ENCODE data around the gene NBAS. TPM values are rescaled to one million over a fixed set of nuclear protein-coding genes. Genes with fewer than 3 reads are reported as not detected.

The NBAS gene
- total and polyA plus RNA-seq, 2 of the 13 experiments (the other 11 are each of a cell fraction or from before 2014, with no cell fraction given): 33.6 to 58.7 TPM

GRCh38 chr2:15506229-15506819, 54.8 kb downstream of the NBAS start:
- no TSS peak for BruUV-seq (replicated peaks)
- TF ChIP-seq IRF1 (CRISPR knock-in tag; IDR thresholded peaks at IDR 0.05; ENCODE audit: low read depth) (no peak), MXI1 (IDR thresholded peaks at IDR 0.05; ENCODE audit: borderline replicate concordance, low read depth, low read length) (no peak), ZBTB10 (CRISPR knock-in tag; IDR thresholded peaks at IDR 0.05; ENCODE audit: borderline replicate concordance) (no peak), IRF9 (CRISPR knock-in tag; IDR thresholded peaks at IDR 0.05; ENCODE audit: borderline replicate concordance) (no peak), CHCHD3 (CRISPR knock-in tag; IDR thresholded peaks at IDR 0.05) (no peak), ZNF230 (CRISPR knock-in tag; IDR thresholded peaks at IDR 0.05) (no peak), REST (IDR thresholded peaks at IDR 0.05; ENCODE audit: borderline replicate concordance in 1 of 2, low read depth in 1 of 2, low read length in 2 of 2) (no peak), HINFP (CRISPR knock-in tag; IDR thresholded peaks at IDR 0.05; ENCODE audit: low read depth) (no peak), DDIT3 (CRISPR knock-in tag; IDR thresholded peaks at IDR 0.05) (no peak), MAFK (conservative IDR thresholded peaks at IDR 0.05 in 1 of 2, IDR thresholded peaks at IDR 0.05 in 1 of 2; ENCODE audit: low read length in 2 of 2) (peak; percentile 59 to 78), MBNL3 (CRISPR knock-in tag; conservative IDR thresholded peaks at IDR 0.05) (no peak), IKZF4 (CRISPR knock-in tag; IDR thresholded peaks at IDR 0.05; ENCODE audit: borderline replicate concordance, low read depth, not compliant biosample characterization) (no peak), MAFF (IDR thresholded peaks at IDR 0.05; ENCODE audit: low read depth, low read length) (peak; percentile 78)

More at GRCh38 chr2:15506229-15506819, 54.8 kb downstream of the NBAS start:
- Histone ChIP-seq H3K79me2 (ENCODE audit: insufficient read depth, low read length) (no peaks in the 10 kb centered on the region), H3K27ac (ENCODE audit: extremely low read length, insufficient read depth, low read length) (no peak overlapping the region), H3K36me3 (replicated peaks in 1 of 2; ENCODE audit: control insufficient read depth in 1 of 2, insufficient read depth in 2 of 2, low read length in 2 of 2) (peaks cover 12 to 57% of the 10 kb centered on the region in 2 experiments), H3K4me1 (ENCODE audit: insufficient read depth, low read length) (no peaks in the 10 kb centered on the region), H4K20me1 (ENCODE audit: insufficient read depth, low read length) (no peaks in the 10 kb centered on the region), H3K4me3 (replicated peaks in 1 of 3; ENCODE audit: insufficient read depth in 1 of 3, low read depth in 2 of 3, low read length in 3 of 3) (no peak overlapping the region), H2AFZ (ENCODE audit: low read length) (no peak overlapping the region), H3K9me3 (ENCODE audit: low read length) (no peaks in the 10 kb centered on the region), H3K4me2 (ENCODE audit: low read depth, low read length) (no peak overlapping the region), H3K27me3 (ENCODE audit: control insufficient read depth in 1 of 2, insufficient read depth in 2 of 2, low read length in 2 of 2) (no peaks in the 10 kb centered on the region), H3K9ac (ENCODE audit: insufficient read depth, low read depth, low read length) (no peak overlapping the region)
- DNase-seq (ENCODE audit: low spot score) (no peak), FAIRE-seq (no peak), ATAC-seq (no peak)
- in situ Hi-C loops (cut with HindIII; ENCODE audit: extremely low pct_ligation_motif_present, low pct_unique_long_range_greater_than_20kb): no loop called here
- ChIA-PET POLR2A (no interaction called here), CTCF (ENCODE audit: low intra/inter-chr PET ratio, low total read pairs) (no interaction called here)
- WGBS (ENCODE audit: low lambda C conversion rate): 97% methylated on average over 2 of the region's 2 CpGs
- intact Hi-C loops (cut with micrococcal nuclease; ENCODE audit: unreplicated experiment): no loop called here

Measured in HepG2 (cell line).